ENCODE results near the gene HOXB1. TPM values are rescaled to one million over a fixed set of nuclear protein-coding genes. Genes with fewer than 3 reads are reported as not detected.

HOXB1 gene
- polyA plus RNA-seq (2011; rRNA removed) (not detected in 2 replicates), polyA minus RNA-seq (2011; rRNA and poly(A)+ RNA removed) (not detected in 2 replicates)

- no peak for DNase-seq (ENCODE audit: low read depth)
- no peak within 1 kb of the TSS for H3K4me3 ChIP-seq (ENCODE audit: low read depth, low read length)
- peaks cover 39% of the 10 kb centered on the region for H3K27me3 ChIP-seq (ENCODE audit: control insufficient read depth, insufficient read depth, low read length)
- ChIA-PET CTCF (no interaction called here), POLR2A (no interaction called here)
- H3K36me3 ChIP-seq (ENCODE audit: control insufficient read depth, insufficient read depth, low read length) = no peaks in the 10 kb centered on the region
- TF ChIP-seq CTCF (IDR thresholded peaks at IDR 0.05; ENCODE audit: insufficient read depth, low read depth, low read length) = no peak
Measured at GRCh38 chr17:48530887-48531272, at the start of gene HOXB1. HOXB1 (minus strand) TSS chr17:48531011; CDS start chr17:48530904, 107 bp downstream.

GRCh38 chr17:48579760-48580554 lies 49.1 kb upstream of the HOXB1 start:
- ChIA-PET CTCF (interaction anchor here (0.7 kb wide), 1 partner anchor 244 kb away, joined by 3 read pairs; no protein-coding TSS in a partner anchor), POLR2A (no interaction called here)
- no peaks in the 10 kb centered on the region for H3K36me3 ChIP-seq (ENCODE audit: control insufficient read depth, insufficient read depth, low read length)
- H3K27me3 ChIP-seq (ENCODE audit: control insufficient read depth, insufficient read depth, low read length) = peaks cover 70% of the 10 kb centered on the region
- H3K4me3 ChIP-seq (ENCODE audit: low read depth, low read length) = no peak overlapping the region
- no peak for DNase-seq (ENCODE audit: low read depth)
- no peak for TF ChIP-seq CTCF (IDR thresholded peaks at IDR 0.05; ENCODE audit: insufficient read depth, low read depth, low read length)

GRCh38 chr17:48579471-48579759 lies 48.6 kb upstream of the HOXB1 start:
- peaks cover 73% of the 10 kb centered on the region for H3K27me3 ChIP-seq (ENCODE audit: control insufficient read depth, insufficient read depth, low read length)
- ChIA-PET CTCF (no interaction called here), POLR2A (no interaction called here)
- no peak for DNase-seq (ENCODE audit: low read depth)
- no peak overlapping the region for H3K4me3 ChIP-seq (ENCODE audit: low read depth, low read length)
- no peak for TF ChIP-seq CTCF (IDR thresholded peaks at IDR 0.05; ENCODE audit: insufficient read depth, low read depth, low read length)
- no peaks in the 10 kb centered on the region for H3K36me3 ChIP-seq (ENCODE audit: control insufficient read depth, insufficient read depth, low read length)

GRCh38 chr17:48578616-48579470 lies 48.0 kb upstream of the HOXB1 start:
- Histone ChIP-seq H3K27me3 (ENCODE audit: control insufficient read depth, insufficient read depth, low read length) (peaks cover 72% of the 10 kb centered on the region), H3K36me3 (ENCODE audit: control insufficient read depth, insufficient read depth, low read length) (no peaks in the 10 kb centered on the region), H3K4me3 (ENCODE audit: low read depth, low read length) (no peak overlapping the region)
- POLR2A ChIA-PET = no interaction called here
- TF ChIP-seq CTCF (IDR thresholded peaks at IDR 0.05; ENCODE audit: insufficient read depth, low read depth, low read length) = no peak
- CTCF ChIA-PET = no interaction called here
- DNase-seq (ENCODE audit: low read depth) = no peak

- Histone ChIP-seq H3K36me3 (ENCODE audit: control insufficient read depth, insufficient read depth, low read length) (no peaks in the 10 kb centered on the region), H3K4me3 (ENCODE audit: low read depth, low read length) (no peak within 1 kb of the TSS), H3K27me3 (ENCODE audit: control insufficient read depth, insufficient read depth, low read length) (peaks cover 73% of the 10 kb centered on the region)
- TF ChIP-seq CTCF (IDR thresholded peaks at IDR 0.05; ENCODE audit: insufficient read depth, low read depth, low read length) = no peak
- POLR2A ChIA-PET = no interaction called here
- no peak for DNase-seq (ENCODE audit: low read depth)
- CTCF ChIA-PET = no interaction called here
Measured at GRCh38 chr17:48577946-48578615, 47.3 kb upstream of the HOXB1 start, which contains the start of gene HOXB4. HOXB4 (minus strand) TSS chr17:48578350; CDS start chr17:48578319, 31 bp downstream.

Measured in BJ (cell line).